HG03457 (cell line): ENCODE results near the gene SSBP3.

Experiments
- ATAC-seq: cut with Tn5 transposase; IDR thresholded peaks from one replicate; pipeline ENCODE4 v1.9.1; 2021; ENCODE audit warnings: moderate number of reproducible peaks; ENCODE audit not compliant: unreplicated experiment

Gene SSBP3

DNA sequence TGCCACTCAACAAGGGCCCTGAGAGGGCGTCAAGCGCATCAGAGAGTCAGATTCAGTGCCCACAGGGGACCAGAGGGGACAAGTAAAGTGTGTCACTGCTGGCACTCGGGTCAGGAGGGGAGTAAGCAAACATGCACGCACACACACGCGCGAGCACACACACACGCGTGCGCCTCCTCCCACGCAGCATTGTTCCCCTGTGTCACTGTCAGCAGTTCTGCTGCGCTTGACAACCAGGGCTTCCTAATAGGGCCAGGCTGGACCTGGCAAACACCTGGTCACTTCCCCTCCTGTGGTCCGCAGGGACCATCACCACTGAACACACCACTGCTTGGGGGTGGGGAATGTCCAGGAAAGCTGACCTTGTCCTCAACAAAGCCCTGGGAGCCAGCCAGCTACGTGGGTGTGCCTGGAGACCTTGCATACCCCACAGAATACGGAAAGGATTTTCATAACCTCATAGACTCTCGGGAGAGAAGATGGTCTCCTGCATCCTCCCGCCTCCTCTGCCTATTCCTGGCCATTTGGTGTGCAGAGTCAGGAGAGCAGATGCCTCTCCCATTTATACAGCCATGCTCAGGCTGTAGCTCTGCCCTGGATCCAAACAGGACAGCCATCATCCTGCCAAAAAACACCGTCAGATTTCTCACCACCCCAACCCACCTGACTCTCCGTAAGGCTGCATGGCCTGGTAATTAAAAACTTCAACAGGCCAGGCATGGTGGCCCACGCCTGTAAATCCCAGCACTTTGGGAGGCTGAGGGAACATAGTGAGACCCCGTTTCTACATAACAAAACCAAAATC, 73.2 kb downstream of the SSBP3 start:
- no peak for ATAC-seq

GRCh38 chr1:54331843-54332463, 74.2 kb downstream of the SSBP3 start:
- no peak for ATAC-seq

GRCh38 chr1:54331091-54331772, 75.0 kb downstream of the SSBP3 start:
- ATAC-seq, result no peak

- ATAC-seq, result no peak
Observed at GRCh38 chr1:54329312-54330003, 76.7 kb downstream of the SSBP3 start.

GRCh38 chr1:54328066-54328636, 78.0 kb downstream of the SSBP3 start:
- no peak for ATAC-seq

DNA sequence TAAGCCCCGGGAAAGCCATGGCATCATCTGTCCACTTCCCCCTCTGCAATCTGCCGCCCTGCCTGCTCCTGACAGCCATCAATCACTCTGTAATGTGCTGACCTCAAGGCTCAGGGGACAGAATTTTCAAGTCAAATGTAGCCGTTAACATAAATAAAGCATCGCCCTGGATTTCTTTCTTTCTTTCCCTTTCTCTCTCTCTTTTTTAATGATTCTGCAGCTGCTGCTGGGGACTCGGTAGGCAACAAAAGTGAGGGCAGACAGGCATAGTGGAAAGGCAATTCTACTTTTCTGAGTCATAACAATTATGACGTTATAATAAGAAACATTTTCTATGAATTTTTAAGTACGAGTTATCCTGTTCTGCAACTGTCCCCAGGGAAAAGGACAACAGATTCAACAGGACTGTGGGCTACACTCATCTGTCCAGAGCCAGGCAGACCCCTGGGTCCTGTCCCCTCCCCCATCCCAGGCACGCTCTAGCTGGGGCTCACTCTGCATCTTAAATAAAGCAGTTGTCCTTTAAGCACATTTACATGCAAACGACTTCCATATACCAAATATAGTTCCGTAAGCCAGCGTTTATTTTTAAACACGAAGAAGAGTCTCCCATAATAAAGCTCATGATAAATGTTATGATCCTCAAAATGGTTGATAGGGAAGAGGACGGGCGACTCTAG, 78.7 kb downstream of the SSBP3 start:
- no peak for ATAC-seq

GRCh38 chr1:54326543-54327385, 79.4 kb downstream of the SSBP3 start:
- ATAC-seq, result no peak

DNA sequence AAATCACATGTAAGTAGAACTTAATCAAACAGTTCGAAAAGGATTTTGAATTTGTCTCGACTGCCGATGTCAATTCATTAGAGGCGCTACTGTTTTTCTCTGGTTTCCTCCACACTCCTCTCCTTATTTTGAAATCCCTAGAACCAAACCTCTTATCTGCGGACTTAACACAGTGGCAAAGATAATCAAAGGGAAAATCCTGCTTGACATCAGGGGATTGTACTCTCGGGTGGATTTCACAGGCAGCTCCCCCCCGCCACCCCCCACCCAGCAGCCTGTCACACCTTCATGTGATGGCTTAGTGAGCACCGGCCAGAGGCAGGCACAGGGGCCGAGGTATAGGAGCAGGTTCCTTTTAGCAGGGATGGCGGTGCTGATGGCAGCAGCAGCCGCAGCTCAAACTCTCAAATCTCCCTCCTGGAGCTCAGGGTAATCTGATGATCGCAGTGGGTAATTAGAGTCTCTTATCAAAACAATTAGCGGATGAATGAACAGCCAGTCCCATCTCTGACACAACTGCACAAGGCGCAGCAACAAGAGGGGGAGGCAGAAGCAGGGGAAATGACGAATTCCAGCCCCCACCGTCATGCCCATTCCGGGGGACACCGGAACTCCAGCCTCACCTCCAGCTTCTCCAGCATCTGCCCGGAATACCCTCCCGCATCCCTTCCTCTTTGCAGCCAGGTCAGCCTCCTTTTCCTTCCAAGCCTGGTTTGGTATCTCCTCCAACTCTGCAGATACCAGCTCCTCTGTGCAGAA, 80.3 kb downstream of the SSBP3 start:
- no peak for ATAC-seq

GRCh38 chr1:54325284-54325683, 80.9 kb downstream of the SSBP3 start:
- no peak for ATAC-seq

DNA sequence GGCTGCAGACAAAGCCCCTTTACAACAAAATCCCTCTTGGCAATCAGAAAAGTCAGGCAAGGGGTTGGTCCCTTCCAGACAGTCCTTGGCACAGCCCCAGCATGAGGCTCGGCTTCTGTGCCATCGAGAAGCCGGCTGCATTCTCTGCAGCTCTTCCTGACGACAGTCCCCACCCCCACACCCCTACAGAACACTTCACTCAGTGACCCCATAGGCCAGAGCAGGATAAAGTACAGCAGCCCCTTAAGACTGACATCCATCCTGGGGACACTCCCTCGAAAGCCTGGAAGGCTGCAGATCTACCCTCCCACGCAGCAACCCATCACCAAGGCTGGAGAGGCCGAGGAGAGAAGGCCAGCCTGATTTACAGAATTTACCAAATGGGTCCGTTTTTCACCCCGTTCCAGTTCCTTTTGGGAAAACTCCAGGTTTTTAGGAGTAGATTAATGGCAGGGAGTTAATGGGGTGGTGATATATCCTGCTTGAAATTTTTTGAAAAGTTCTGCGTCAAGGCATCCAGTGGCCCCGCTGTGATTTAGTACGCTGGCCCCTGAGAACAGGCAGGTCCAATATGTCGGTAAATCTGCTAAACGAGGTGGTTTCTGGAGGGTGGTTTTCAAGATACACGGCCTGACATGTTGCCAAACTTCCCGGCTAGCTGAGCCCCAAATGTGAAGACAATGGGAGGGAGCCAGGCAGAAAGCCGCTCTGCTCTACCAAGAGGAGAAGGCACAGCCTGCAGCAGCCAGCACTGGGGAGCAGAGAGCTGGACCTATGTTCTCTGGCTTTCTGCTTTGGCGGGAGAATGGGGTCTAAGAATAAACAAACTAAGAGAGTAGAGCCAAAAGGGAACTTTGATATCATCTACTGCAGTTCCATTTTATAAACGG, 81.7 kb downstream of the SSBP3 start:
- ATAC-seq, result no peak

DNA sequence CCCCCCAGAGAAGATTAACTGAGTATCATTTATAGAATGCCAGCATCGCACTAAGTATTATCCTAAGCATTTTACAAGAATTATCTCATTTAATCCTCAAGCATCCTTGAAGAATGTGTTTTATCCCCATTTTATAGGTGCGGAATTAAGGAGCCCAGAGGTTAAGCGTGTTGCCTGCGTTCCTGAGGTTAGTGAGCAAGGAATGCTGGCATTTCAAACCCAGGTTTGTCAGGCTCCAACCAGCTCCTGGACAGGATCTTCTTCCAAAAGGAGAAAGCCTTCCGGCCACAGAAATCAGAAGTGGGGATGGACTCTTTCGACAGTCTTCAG, 82.3 kb downstream of the SSBP3 start:
- no peak for ATAC-seq

GRCh38 chr1:54323324-54323739, 82.9 kb downstream of the SSBP3 start:
- ATAC-seq, result no peak

- ATAC-seq, result no peak
Observed at GRCh38 chr1:54318246-54318814, 87.9 kb downstream of the SSBP3 start.

- ATAC-seq, result no peak
Observed at GRCh38 chr1:54317084-54317483, 89.1 kb downstream of the SSBP3 start.

DNA sequence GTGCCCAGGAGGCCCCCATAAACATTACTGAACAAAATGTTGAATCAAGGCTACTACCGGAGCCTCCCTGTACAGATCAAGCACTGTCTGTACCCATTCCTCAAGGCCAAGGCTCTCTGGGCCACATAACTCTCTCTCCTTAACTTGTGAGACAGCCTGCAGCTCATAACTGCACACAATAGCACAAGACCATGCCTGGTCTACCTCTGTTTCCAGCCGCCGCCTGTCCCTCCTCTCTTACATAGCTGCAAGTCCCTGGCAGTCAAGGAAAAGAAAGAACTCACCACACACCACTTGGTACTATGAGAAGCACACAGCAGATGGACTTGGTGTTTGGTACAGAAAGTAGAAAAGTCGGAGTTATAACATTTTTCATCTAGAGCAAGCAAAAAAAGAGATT, 91.1 kb downstream of the SSBP3 start:
- ATAC-seq, result no peak

DNA sequence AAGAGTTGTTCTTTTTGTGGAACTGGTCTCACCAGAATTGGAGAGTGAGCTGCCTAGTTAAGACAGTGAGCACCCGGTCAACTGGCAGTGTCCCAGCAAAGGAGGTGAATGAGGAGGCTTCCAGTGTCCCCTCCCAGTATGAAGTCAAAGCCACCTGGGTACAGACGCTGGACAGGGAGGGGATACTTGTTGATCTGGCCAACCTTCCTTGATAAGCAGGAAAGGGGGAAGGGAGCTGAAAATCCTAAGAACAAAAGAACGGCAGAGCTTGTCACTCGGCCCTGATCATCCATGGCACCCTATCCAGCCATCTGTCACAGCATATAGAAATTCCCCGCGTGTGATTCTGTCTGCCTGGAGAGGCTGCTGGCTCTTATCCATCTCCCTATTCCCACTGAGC, 91.5 kb downstream of the SSBP3 start:
- ATAC-seq, result no peak

- no peak for ATAC-seq
Observed at GRCh38 chr1:54312796-54313316, 93.3 kb downstream of the SSBP3 start.
